Osteoblast (primary cell): Measurements from ENCODE around the gene BGN. TPM values are rescaled to one million over a fixed set of nuclear protein-coding genes. Genes with fewer than 3 reads are reported as not detected.

Experiments used
- DNase-seq: peaks from one replicate; pipeline ENCODE4 v3.0.0; 2011; ENCODE audit warnings: low spot score, mixed read lengths; ENCODE audit not compliant: insufficient read length; ENCODE audit errors: missing footprints
- H2AFZ ChIP-seq: 2 replicates; pipeline ENCODE4 v1.6.0; 2011; ENCODE audit warnings: mild to moderate bottlenecking, low read length
- H3K27ac ChIP-seq: 2 replicates; pipeline ENCODE4 v1.5.1; 2011; ENCODE audit warnings: mild to moderate bottlenecking, low read depth, low read length, moderate library complexity
- H3K27me3 ChIP-seq: 2 replicates; pipeline ENCODE4 v1.6.0; 2012; ENCODE audit warnings: mild to moderate bottlenecking, control low read depth, inconsistent platforms, low read length, moderate library complexity; ENCODE audit not compliant: insufficient read depth
- H3K36me3 ChIP-seq: 2 replicates; pipeline ENCODE4 v1.5.1; 2011; ENCODE audit warnings: mild to moderate bottlenecking, low read length, control low read depth, moderate library complexity; ENCODE audit not compliant: insufficient read depth
- H3K4me1 ChIP-seq: 2 replicates; pipeline ENCODE4 v1.5.1; 2011; ENCODE audit warnings: mild to moderate bottlenecking, low read length, control low read depth, moderate library complexity; ENCODE audit not compliant: insufficient read depth
- H3K4me2 ChIP-seq: 2 replicates; pipeline ENCODE4 v1.6.0; 2011; ENCODE audit warnings: mild to moderate bottlenecking, low read length; ENCODE audit not compliant: insufficient read depth
- H3K4me3 ChIP-seq: fragments of 200-600 bp; sonication (generic); 3 replicates; pipeline ENCODE4 v1.5.1; 2012; ENCODE audit warnings: mild to moderate bottlenecking, low read length, inconsistent platforms; ENCODE audit not compliant: insufficient read depth
- H3K79me2 ChIP-seq: 2 replicates; pipeline ENCODE4 v1.6.0; 2012; ENCODE audit warnings: mild to moderate bottlenecking, low read length, control low read depth, inconsistent platforms; ENCODE audit not compliant: insufficient read depth
- H3K9me3 ChIP-seq: 2 replicates; pipeline ENCODE4 v1.5.1; 2011; ENCODE audit warnings: low read depth, low read length, control low read depth
- H4K20me1 ChIP-seq: 2 replicates; pipeline ENCODE4 v1.6.0; 2012; ENCODE audit warnings: mild to moderate bottlenecking, low read length, control low read depth; ENCODE audit not compliant: insufficient read depth
- total RNA-seq: library from RNA; depleted of rRNA; stranded (reverse); fragments of >200 nt; gene quantifications from 2 replicates; pipeline ENCODE4 v1.2.3, GENCODE V29; 2012
- TF ChIP-seq, protein P1 (sequence below): IDR thresholded peaks from 2 replicates; pipeline ENCODE4 v1.5.1; 2011; ENCODE audit warnings: mild to moderate bottlenecking, low read depth, low read length, moderate library complexity; ENCODE audit errors: extremely low read depth

BGN gene
- total RNA-seq, 1 donor = 139 TPM

DNA sequence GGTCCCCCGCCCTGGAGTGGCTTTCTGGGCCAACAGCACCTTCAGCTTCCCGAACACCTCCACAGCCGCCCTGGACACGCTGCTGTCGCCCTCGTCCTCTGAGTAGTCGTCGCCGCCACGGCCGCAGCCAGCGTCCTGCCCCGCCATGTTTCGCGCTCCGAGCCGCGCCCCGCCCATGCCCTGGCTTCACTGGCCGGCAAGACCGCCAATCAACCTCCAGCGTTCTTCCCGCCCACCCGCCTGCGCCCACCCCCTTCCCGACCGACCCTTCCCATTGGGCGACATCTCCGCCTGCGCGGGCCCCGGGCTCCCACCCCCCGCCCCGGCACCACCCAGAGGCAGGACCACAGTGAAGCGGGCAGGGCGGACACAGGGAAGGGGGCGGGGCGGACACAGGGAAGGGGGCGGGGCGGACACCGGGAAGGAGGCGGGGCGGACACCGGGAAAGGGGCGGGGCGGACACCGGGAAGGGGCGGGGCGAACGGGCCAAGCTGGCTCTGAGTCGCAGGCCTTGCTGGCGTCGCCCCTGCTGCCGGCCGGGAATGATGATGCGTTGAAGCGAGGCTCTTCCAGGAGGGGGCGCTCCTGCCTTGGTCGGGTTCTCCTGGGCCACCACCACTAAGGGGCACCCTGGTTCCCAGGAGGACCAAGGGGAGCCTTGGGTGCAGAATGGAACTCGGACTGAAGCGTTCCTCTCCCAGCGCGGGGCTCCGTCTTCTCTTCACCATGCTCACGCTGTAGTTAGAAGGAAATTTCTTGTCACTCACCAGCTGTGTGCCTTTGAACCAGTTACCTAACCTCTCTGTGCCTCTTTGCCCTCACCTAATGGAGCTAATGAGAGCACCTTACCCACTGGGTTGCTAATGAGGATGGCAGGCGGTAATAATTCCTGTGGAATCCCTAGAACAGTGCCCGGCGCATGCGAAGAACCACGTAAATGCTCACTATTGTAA lies 24.1 kb upstream of the BGN start, which contains the start of gene HAUS7:
Gene HAUS7, minus strand, starts transcription at position 166 of the 953 bp plus-strand sequence. Its CDS starts 19 bp downstream, at position 147.
- DNase-seq = peak; percentile 99
- H3K27me3 ChIP-seq = no peaks in the 10 kb centered on the region
- H3K4me3 ChIP-seq = peak within 1 kb of the TSS; percentile 75
- TF ChIP-seq, protein P1, sequence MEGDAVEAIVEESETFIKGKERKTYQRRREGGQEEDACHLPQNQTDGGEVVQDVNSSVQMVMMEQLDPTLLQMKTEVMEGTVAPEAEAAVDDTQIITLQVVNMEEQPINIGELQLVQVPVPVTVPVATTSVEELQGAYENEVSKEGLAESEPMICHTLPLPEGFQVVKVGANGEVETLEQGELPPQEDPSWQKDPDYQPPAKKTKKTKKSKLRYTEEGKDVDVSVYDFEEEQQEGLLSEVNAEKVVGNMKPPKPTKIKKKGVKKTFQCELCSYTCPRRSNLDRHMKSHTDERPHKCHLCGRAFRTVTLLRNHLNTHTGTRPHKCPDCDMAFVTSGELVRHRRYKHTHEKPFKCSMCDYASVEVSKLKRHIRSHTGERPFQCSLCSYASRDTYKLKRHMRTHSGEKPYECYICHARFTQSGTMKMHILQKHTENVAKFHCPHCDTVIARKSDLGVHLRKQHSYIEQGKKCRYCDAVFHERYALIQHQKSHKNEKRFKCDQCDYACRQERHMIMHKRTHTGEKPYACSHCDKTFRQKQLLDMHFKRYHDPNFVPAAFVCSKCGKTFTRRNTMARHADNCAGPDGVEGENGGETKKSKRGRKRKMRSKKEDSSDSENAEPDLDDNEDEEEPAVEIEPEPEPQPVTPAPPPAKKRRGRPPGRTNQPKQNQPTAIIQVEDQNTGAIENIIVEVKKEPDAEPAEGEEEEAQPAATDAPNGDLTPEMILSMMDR = peak; percentile 52
- H3K4me1 ChIP-seq = peaks cover 26% of the 10 kb centered on the region
- peak within 1 kb of the TSS; percentile 82 for H3K4me2 ChIP-seq
- peak within 1 kb of the TSS; percentile 29 for H2AFZ ChIP-seq
- no peaks in the 10 kb centered on the region for H3K79me2 ChIP-seq
- H3K27ac ChIP-seq = no peak within 1 kb of the TSS
- no peaks in the 10 kb centered on the region for H3K36me3 ChIP-seq
- H3K9me3 ChIP-seq = no peaks in the 10 kb centered on the region
- no peaks in the 10 kb centered on the region for H4K20me1 ChIP-seq

DNA sequence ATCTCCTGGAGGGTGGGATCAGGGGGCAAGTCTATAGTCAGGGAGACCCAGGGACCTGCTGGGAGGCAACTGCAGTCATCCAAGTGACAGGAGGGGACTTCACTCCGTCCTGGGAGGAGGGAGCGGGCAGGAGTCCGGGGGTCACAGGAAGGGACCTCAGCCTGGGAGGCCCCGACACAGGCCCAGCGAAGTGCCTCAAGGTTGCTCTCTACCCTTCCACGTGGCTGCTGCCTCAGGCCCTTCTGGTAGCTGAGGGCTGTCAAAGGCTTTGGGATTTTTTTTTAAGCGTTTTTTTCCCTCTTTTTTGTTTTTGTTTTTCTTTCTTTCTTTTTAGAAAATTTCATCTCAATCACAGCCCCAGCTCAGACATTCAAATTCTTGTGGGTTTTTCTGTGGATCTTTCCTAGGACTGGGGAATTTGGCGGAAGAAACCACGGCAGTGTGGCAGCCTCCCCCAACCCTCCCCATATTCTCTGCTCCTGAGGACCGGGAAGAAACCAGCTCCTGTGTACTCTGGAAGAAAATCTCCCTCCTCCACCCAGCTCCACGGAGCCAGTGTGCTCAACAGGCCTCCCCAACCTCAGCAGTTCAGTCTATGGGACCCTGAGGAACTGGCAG lies 23.0 kb upstream of the BGN start:
- Histone ChIP-seq H4K20me1 (no peaks in the 10 kb centered on the region), H3K79me2 (no peaks in the 10 kb centered on the region)

DNA sequence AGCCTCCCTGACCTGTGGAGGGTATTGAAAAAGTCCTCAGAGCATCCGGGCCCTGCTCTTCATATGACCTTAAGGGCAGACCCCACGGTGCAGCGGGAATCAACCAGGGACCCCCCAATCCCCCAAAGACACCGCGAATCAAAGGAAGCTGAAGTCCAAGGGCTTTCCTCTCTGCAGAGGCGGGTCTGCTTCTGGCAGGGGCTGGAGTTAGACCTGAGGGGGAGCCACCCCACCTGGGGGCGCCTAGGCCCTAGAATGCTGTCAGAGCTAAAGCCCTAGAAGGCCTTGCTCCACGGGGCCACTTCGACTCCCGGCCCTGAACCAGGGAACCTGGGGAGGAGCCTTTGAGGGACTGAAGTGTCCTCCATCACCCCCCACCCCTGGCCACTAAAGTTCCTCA lies 21.7 kb upstream of the BGN start:
- Histone ChIP-seq H3K27ac (no peak overlapping the region), H2AFZ (no peak overlapping the region), H4K20me1 (no peaks in the 10 kb centered on the region), H3K27me3 (no peaks in the 10 kb centered on the region), H3K9me3 (no peaks in the 10 kb centered on the region), H3K4me3 (no peak overlapping the region), H3K36me3 (no peaks in the 10 kb centered on the region), H3K4me2 (no peak overlapping the region), H3K79me2 (no peaks in the 10 kb centered on the region), H3K4me1 (peaks cover 45% of the 10 kb centered on the region)
- TF ChIP-seq, protein P1 = no peak
- peak; percentile 87 for DNase-seq

More for the DNA sequence above, 23.0 kb upstream of the BGN start:
- Histone ChIP-seq H3K4me1 (peaks cover 33% of the 10 kb centered on the region), H3K4me3 (no peak overlapping the region), H3K36me3 (no peaks in the 10 kb centered on the region), H3K4me2 (no peak overlapping the region), H2AFZ (no peak overlapping the region), H3K27ac (peak overlapping the region; percentile 33), H3K27me3 (no peaks in the 10 kb centered on the region), H3K9me3 (no peaks in the 10 kb centered on the region)
- DNase-seq = peak; percentile 96
- TF ChIP-seq, protein P1 = no peak

DNA sequence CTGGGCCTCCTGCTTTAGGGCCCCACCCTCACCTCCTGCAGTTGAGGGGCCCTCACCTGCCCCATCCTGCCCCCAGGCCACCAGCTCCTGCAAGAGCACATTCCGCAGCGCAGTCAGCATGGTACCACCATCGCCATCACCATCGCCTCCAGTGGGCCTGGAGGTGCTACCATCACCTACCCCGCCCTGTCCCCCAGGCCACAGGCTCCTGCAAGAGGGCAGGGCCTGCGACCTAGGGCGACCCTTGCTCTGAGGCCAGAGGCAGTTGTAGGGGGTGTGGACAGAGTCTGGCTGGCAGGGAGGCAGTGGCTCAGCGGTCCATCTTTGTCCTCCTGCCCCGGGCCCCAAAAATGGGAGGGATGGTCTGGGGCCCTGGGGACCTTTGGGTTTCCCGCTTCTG lies 20.5 kb upstream of the BGN start:
- H2AFZ ChIP-seq = no peak overlapping the region
- TF ChIP-seq, protein P1 = no peak
- no peak overlapping the region for H3K4me2 ChIP-seq
- peak; percentile 82 for DNase-seq
- H3K9me3 ChIP-seq = no peaks in the 10 kb centered on the region
- no peak overlapping the region for H3K4me3 ChIP-seq
- no peaks in the 10 kb centered on the region for H3K36me3 ChIP-seq
- no peaks in the 10 kb centered on the region for H4K20me1 ChIP-seq
- H3K27ac ChIP-seq = no peak overlapping the region
- H3K4me1 ChIP-seq = peaks cover 45% of the 10 kb centered on the region
- H3K79me2 ChIP-seq = no peaks in the 10 kb centered on the region
- H3K27me3 ChIP-seq = no peaks in the 10 kb centered on the region
